Measurements from ENCODE around the gene PRICKLE2.

- TF ChIP-seq CTCF (IDR thresholded peaks at IDR 0.05; ENCODE audit: low read depth, low read length, missing input control) (no peak), NR2F2 (IDR thresholded peaks at IDR 0.05) (no peak), GABPA (IDR thresholded peaks at IDR 0.05 in 1 of 2, conservative IDR thresholded peaks at IDR 0.05 in 1 of 2) (no peak), JUND (IDR thresholded peaks at IDR 0.05) (no peak), MAX (IDR thresholded peaks at IDR 0.05) (no peak), YY1 (IDR thresholded peaks at IDR 0.05) (no peak)
These were observed 21.0 kb downstream of the PRICKLE2 start for GRCh38 chr3:64203969-64204908.

All from liver (tissue), 3 donors.